Lower leg skin (tissue), 4 donors: ENCODE data around the gene AKAP8L. TPM values are rescaled to one million over a fixed set of nuclear protein-coding genes. Genes with fewer than 3 reads are reported as not detected.

Experiments
- DNase-seq, 2 donors: peaks; one replicate each; pipeline ENCODE4 v3.0.0-alpha.2; 2019; ENCODE audit warnings: low spot score in 2 of 2
- H3K4me3 ChIP-seq: fragments of 200-600 bp; sonication (generic); 2 replicates; pipeline ENCODE4 v1.5.1; 2017; ENCODE audit warnings: mild to moderate bottlenecking, low read depth; ENCODE audit not compliant: poor library complexity, severe bottlenecking
- POLR2A ChIP-seq, 2 donors: fragments of 450-650 bp; IDR thresholded peaks; one replicate each; pipeline ENCODE4 v1.6.1; 2016 to 2017; ENCODE audit warnings: antibody characterized with exemption in 2 of 2, mild to moderate bottlenecking in 1 of 2, moderate library complexity in 1 of 2
- WGBS, 2 donors: methylation state at CpG; one replicate each; pipeline ENCODE4 v1.1.5; 2018; 5-methylcytosine and 5-hydroxymethylcytosine counted together
- intact Hi-C: fragments of 100-400 bp; cut with DNase I; formaldehyde crosslinking; loops from one replicate; pipeline ENCODE4 v1.15.0; 2023; ENCODE audit warnings: low total_unique reads
- total RNA-seq, 4 donors: library from RNA; depleted of rRNA; stranded (reverse); fragments of >200 nt; gene quantifications; one replicate each; pipeline ENCODE4 v1.1.0, GENCODE V29; 2016
- TF ChIP-seq, protein P1 (sequence below), 3 donors: fragments of 450-650 bp; IDR thresholded peaks; one replicate each; pipeline ENCODE4 v1.5.1; 2016; ENCODE audit warnings: antibody characterized with exemption in 3 of 3, mild to moderate bottlenecking in 3 of 3, moderate library complexity in 2 of 3

Gene AKAP8L
- total RNA-seq, 4 donors from 2014 or later = 82.4 to 141 (median 95.3) TPM

GRCh38 chr19:15379083-15379998, 39.4 kb downstream of the AKAP8L start, which contains the start of gene AKAP8:
AKAP8 (minus strand) TSS chr19:15379787; CDS start chr19:15379731, 56 bp downstream.
- intact Hi-C loops = no loop called here
- peak; percentile 98 to 100 for DNase-seq
- 0 to 1% methylated on average over 67 to 100 of the region's 111 CpGs for WGBS, 2 donors
- peak within 1 kb of the TSS; percentile 87 for H3K4me3 ChIP-seq
- TF ChIP-seq, protein P1, sequence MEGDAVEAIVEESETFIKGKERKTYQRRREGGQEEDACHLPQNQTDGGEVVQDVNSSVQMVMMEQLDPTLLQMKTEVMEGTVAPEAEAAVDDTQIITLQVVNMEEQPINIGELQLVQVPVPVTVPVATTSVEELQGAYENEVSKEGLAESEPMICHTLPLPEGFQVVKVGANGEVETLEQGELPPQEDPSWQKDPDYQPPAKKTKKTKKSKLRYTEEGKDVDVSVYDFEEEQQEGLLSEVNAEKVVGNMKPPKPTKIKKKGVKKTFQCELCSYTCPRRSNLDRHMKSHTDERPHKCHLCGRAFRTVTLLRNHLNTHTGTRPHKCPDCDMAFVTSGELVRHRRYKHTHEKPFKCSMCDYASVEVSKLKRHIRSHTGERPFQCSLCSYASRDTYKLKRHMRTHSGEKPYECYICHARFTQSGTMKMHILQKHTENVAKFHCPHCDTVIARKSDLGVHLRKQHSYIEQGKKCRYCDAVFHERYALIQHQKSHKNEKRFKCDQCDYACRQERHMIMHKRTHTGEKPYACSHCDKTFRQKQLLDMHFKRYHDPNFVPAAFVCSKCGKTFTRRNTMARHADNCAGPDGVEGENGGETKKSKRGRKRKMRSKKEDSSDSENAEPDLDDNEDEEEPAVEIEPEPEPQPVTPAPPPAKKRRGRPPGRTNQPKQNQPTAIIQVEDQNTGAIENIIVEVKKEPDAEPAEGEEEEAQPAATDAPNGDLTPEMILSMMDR (IDR thresholded peaks at IDR 0.05) = no peak
- peak in 1 of 2 donors; percentile 58 for TF ChIP-seq POLR2A (IDR thresholded peaks at IDR 0.05)

GRCh38 chr19:15378534-15379082, 40.2 kb downstream of the AKAP8L start:
- H3K4me3 ChIP-seq = peak overlapping the region; percentile 87
- 0% methylated on average over 16 to 19 of the region's 22 CpGs for WGBS, 2 donors
- intact Hi-C loops = no loop called here
- TF ChIP-seq POLR2A (IDR thresholded peaks at IDR 0.05) = no peak
- TF ChIP-seq, protein P1 (IDR thresholded peaks at IDR 0.05) = no peak
- DNase-seq = peak; percentile 50 to 90

GRCh38 chr19:15374796-15375440, 43.9 kb downstream of the AKAP8L start:
- intact Hi-C loops = no loop called here
- TF ChIP-seq POLR2A (IDR thresholded peaks at IDR 0.05) = no peak
- TF ChIP-seq, protein P1 (IDR thresholded peaks at IDR 0.05) = no peak
- DNase-seq = no peak
- WGBS, 2 donors = 47 to 56% methylated on average over 16 to 24 of the region's 24 CpGs
- no peak overlapping the region for H3K4me3 ChIP-seq

DNA sequence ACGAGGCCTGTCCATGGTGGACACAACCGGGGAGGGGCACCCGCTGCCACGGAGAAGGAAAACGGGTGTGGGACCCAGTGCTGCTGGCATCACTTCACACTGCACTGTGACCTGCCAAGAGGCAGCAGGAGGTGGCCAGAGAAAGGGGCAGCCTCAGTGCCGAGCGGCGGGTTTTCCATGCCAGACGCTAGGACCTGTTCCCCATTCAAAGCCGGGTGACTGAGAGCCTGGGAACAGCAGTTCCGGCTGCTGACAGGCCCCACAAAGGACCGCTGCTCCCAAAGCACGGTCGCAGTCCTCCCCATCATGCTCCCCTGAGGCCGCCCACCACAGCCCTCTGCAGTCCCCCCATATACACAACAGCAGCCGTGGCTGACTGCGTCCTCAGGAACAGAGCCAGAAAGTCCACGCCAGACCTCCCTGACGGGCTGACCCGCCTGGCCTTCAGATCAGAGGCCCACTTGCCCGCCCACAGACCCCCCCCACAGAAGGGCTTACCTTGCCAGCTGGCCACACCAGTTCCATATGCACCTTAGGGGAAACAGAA, 44.6 kb downstream of the AKAP8L start:
- no peak overlapping the region for H3K4me3 ChIP-seq
- WGBS, 2 donors = 73 to 79% methylated on average over 20 to 21 of the region's 21 CpGs
- intact Hi-C loops = no loop called here
- no peak for DNase-seq
- TF ChIP-seq, protein P1 (IDR thresholded peaks at IDR 0.05) = no peak
- no peak for TF ChIP-seq POLR2A (IDR thresholded peaks at IDR 0.05)

GRCh38 chr19:15373644-15374043, 45.1 kb downstream of the AKAP8L start:
- no peak for TF ChIP-seq POLR2A (IDR thresholded peaks at IDR 0.05)
- TF ChIP-seq, protein P1 (IDR thresholded peaks at IDR 0.05) = no peak
- no peak overlapping the region for H3K4me3 ChIP-seq
- intact Hi-C loops = no loop called here
- 83 to 88% methylated on average over 22 of the region's 22 CpGs for WGBS, 2 donors
- DNase-seq = no peak
